Karpas-422 (cell line): Measurements from ENCODE around the gene DUSP22. TPM values are rescaled to one million over a fixed set of nuclear protein-coding genes. Genes with fewer than 3 reads are reported as not detected.

ENCODE experiments used
- DNase-seq: peaks from one replicate; pipeline ENCODE4 v3.0.0-alpha.2; 2015
- H2AFZ ChIP-seq: fragments of 200-600 bp; sonication (generic); 2 replicates; pipeline ENCODE4 v1.6.1; 2014; ENCODE audit warnings: antibody characterized with exemption, low read length, mixed read lengths
- H3K27ac ChIP-seq: fragments of 200-600 bp; sonication (generic); 2 replicates; pipeline ENCODE4 v1.5.1; 2014; ENCODE audit warnings: mild to moderate bottlenecking, low read length, moderate library complexity
- H3K27me3 ChIP-seq: fragments of 200-600 bp; sonication (generic); 2 replicates; pipeline ENCODE4 v1.6.1; 2014; ENCODE audit warnings: low read length, mixed read lengths
- H3K36me3 ChIP-seq: fragments of 200-600 bp; sonication (generic); 2 replicates; pipeline ENCODE4 v1.6.1; 2014; ENCODE audit warnings: low read length, mixed read lengths; ENCODE audit not compliant: insufficient read depth
- H3K4me1 ChIP-seq: fragments of 200-600 bp; sonication (generic); 2 replicates; pipeline ENCODE4 v1.6.1; 2014; ENCODE audit warnings: mild to moderate bottlenecking, low read length, mixed read lengths
- H3K4me2 ChIP-seq: fragments of 200-600 bp; sonication (generic); 2 replicates; pipeline ENCODE4 v1.6.1; 2014; ENCODE audit warnings: low read length, low read depth, mild to moderate bottlenecking; ENCODE audit not compliant: poor library complexity, severe bottlenecking
- H3K4me3 ChIP-seq: fragments of 200-600 bp; sonication (generic); 2 replicates; pipeline ENCODE4 v1.5.1; 2014; ENCODE audit warnings: mild to moderate bottlenecking, antibody characterized with exemption, low read length, mixed read lengths
- H3K79me2 ChIP-seq: fragments of 200-600 bp; sonication (generic); 2 replicates; pipeline ENCODE4 v1.6.1; 2014; ENCODE audit warnings: mild to moderate bottlenecking, low read length, mixed read lengths
- H3K9ac ChIP-seq: fragments of 200-600 bp; sonication (generic); 2 replicates; pipeline ENCODE4 v1.6.0; 2014; ENCODE audit warnings: low read length
- H3K9me2 ChIP-seq: fragments of 200-600 bp; sonication (generic), shearing (Covaris generic); replicated peaks from 2 replicates; pipeline ENCODE4 v1.6.0; 2014; ENCODE audit warnings: mild to moderate bottlenecking, low read length, moderate library complexity; ENCODE audit not compliant: insufficient read depth
- H3K9me3 ChIP-seq: fragments of 300-700, 200-600 bp; sonication (generic); 2 replicates; pipeline ENCODE4 v1.6.1; 2014; ENCODE audit warnings: low read length, mixed read lengths
- H4K20me1 ChIP-seq: fragments of 200-600 bp; sonication (generic); 2 replicates; pipeline ENCODE4 v1.6.1; 2014; ENCODE audit warnings: mild to moderate bottlenecking, antibody characterized with exemption, low read length, low read depth; ENCODE audit not compliant: insufficient read depth
- total RNA-seq: library from RNA; depleted of rRNA; stranded (reverse); fragments of >200 nt; shearing (Covaris generic); gene quantifications from 2 replicates; pipeline ENCODE4 v1.2.3, GENCODE V29; 2014; ENCODE audit warnings: low replicate concordance

DUSP22 gene
- total RNA-seq, 1 experiment from 2014 or later, result 13.2 TPM

- DNase-seq, result no peak
- Histone ChIP-seq H3K9ac (no peak overlapping the region), H3K27me3 (no peaks in the 10 kb centered on the region), H3K4me1 (peaks cover 17% of the 10 kb centered on the region), H2AFZ (no peak overlapping the region), H4K20me1 (0 out of 2 replicates have a peak, but pooled peaks cover 6% of the 10 kb centered on the region), H3K79me2 (no peaks in the 10 kb centered on the region), H3K9me2 (no peaks in the 10 kb centered on the region), H3K4me3 (no peak overlapping the region), H3K4me2 (no peak overlapping the region), H3K9me3 (no peaks in the 10 kb centered on the region; the same call in 1 of the 2 replicates), H3K36me3 (no peaks in the 10 kb centered on the region), H3K27ac (no peak overlapping the region)
These were observed 56.6 kb downstream of the DUSP22 start for GRCh38 chr6:348860-349396.

DNA sequence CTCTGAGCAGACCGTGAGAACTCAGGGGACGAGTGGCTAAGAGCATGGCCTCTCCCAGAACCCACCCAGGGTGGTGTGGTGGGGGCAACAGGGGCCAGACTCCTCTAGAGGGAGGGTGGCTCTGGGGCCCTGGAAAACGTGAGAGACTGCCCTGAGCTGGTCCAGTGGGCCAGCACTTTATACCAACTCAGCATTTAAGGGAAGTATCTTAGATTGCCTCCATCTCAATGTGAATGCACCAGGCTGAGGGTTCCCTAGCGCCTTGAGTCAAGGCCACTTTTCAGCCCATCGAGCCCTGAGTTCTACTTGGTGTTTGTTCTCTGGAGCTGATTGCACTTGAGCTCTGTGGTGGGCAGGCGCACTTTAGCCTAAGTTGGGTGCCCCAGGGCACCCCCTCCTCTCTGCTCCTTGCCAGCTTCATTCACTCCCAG lies 57.2 kb downstream of the DUSP22 start:
- Histone ChIP-seq H4K20me1 (0 out of 2 replicates have a peak, but pooled peaks cover 6% of the 10 kb centered on the region), H3K27ac (no peak overlapping the region), H3K4me2 (no peak overlapping the region), H2AFZ (no peak overlapping the region), H3K4me1 (peaks cover 17% of the 10 kb centered on the region), H3K4me3 (no peak overlapping the region), H3K79me2 (no peaks in the 10 kb centered on the region), H3K36me3 (no peaks in the 10 kb centered on the region), H3K9me3 (no peaks in the 10 kb centered on the region; the same call in 1 of the 2 replicates), H3K27me3 (no peaks in the 10 kb centered on the region), H3K9ac (no peak overlapping the region), H3K9me2 (no peaks in the 10 kb centered on the region)
- DNase-seq, result no peak

GRCh38 chr6:350371-350770 lies 58.1 kb downstream of the DUSP22 start:
- no peak overlapping the region for H3K27ac ChIP-seq
- H3K4me2 ChIP-seq, result no peak overlapping the region
- no peaks in the 10 kb centered on the region; the same call in 1 of the 2 replicates for H3K9me3 ChIP-seq
- H3K79me2 ChIP-seq, result no peaks in the 10 kb centered on the region
- H4K20me1 ChIP-seq, result 0 out of 2 replicates have a peak, but pooled peaks cover 6% of the 10 kb centered on the region
- H3K27me3 ChIP-seq, result no peaks in the 10 kb centered on the region
- no peaks in the 10 kb centered on the region for H3K36me3 ChIP-seq
- DNase-seq, result no peak
- H3K4me3 ChIP-seq, result no peak overlapping the region
- no peak overlapping the region for H2AFZ ChIP-seq
- H3K4me1 ChIP-seq, result peaks cover 17% of the 10 kb centered on the region
- H3K9me2 ChIP-seq, result no peaks in the 10 kb centered on the region
- no peak overlapping the region for H3K9ac ChIP-seq

- peaks cover 17% of the 10 kb centered on the region for H3K4me1 ChIP-seq
- no peak overlapping the region for H3K4me2 ChIP-seq
- H3K27ac ChIP-seq, result no peak overlapping the region
- H3K9me3 ChIP-seq, result no peaks in the 10 kb centered on the region; the same call in 1 of the 2 replicates
- H3K4me3 ChIP-seq, result no peak overlapping the region
- H3K79me2 ChIP-seq, result no peaks in the 10 kb centered on the region
- H3K9me2 ChIP-seq, result no peaks in the 10 kb centered on the region
- H2AFZ ChIP-seq, result no peak overlapping the region
- DNase-seq, result no peak
- no peaks in the 10 kb centered on the region for H3K36me3 ChIP-seq
- H3K27me3 ChIP-seq, result no peaks in the 10 kb centered on the region
- 0 out of 2 replicates have a peak, but pooled peaks cover 6% of the 10 kb centered on the region for H4K20me1 ChIP-seq
- H3K9ac ChIP-seq, result no peak overlapping the region
These were observed 59.0 kb downstream of the DUSP22 start for GRCh38 chr6:351011-351866.

DNA sequence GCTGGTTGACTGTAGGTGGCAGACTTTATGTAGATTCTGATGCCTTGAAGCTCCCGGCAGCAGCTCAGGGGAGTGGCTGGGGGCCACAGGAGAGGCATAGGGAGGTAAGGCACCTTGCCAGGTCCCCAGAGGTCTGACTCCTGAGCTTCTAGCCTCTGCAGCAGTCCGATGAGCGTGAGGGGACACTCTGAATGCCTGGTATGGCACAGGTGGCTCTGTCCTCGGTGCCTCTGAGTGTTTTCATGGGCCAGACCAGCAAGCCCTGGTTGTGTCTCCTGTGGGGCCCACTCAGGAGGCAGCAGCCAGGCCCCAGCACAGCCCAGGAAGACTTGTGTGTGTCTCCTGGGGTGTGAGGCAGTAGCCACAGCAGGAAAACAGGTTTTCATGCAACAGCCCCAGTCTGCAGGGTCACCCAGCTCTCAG lies 59.6 kb downstream of the DUSP22 start:
- H3K27ac ChIP-seq, result no peak overlapping the region
- no peak overlapping the region for H3K4me2 ChIP-seq
- no peaks in the 10 kb centered on the region; the same call in 1 of the 2 replicates for H3K9me3 ChIP-seq
- H2AFZ ChIP-seq, result no peak overlapping the region
- H3K4me3 ChIP-seq, result no peak overlapping the region
- DNase-seq, result no peak
- no peaks in the 10 kb centered on the region for H3K9me2 ChIP-seq
- peaks cover 14% of the 10 kb centered on the region for H3K4me1 ChIP-seq
- H4K20me1 ChIP-seq, result 0 out of 2 replicates have a peak, but pooled peaks cover 6% of the 10 kb centered on the region
- H3K9ac ChIP-seq, result no peak overlapping the region
- H3K36me3 ChIP-seq, result no peaks in the 10 kb centered on the region
- no peaks in the 10 kb centered on the region for H3K27me3 ChIP-seq
- no peaks in the 10 kb centered on the region for H3K79me2 ChIP-seq

GRCh38 chr6:352474-352873 lies 60.2 kb downstream of the DUSP22 start:
- no peak overlapping the region for H3K4me3 ChIP-seq
- H3K9me3 ChIP-seq, result no peaks in the 10 kb centered on the region; the same call in 1 of the 2 replicates
- H3K9me2 ChIP-seq, result no peaks in the 10 kb centered on the region
- no peak overlapping the region for H3K9ac ChIP-seq
- H2AFZ ChIP-seq, result no peak overlapping the region
- DNase-seq, result no peak
- H3K4me2 ChIP-seq, result no peak overlapping the region
- H3K36me3 ChIP-seq, result no peaks in the 10 kb centered on the region
- no peaks in the 10 kb centered on the region for H3K79me2 ChIP-seq
- H3K4me1 ChIP-seq, result peaks cover 8% of the 10 kb centered on the region
- H3K27me3 ChIP-seq, result no peaks in the 10 kb centered on the region
- H4K20me1 ChIP-seq, result 0 out of 2 replicates have a peak, but pooled peaks cover 6% of the 10 kb centered on the region
- no peak overlapping the region for H3K27ac ChIP-seq

DNA sequence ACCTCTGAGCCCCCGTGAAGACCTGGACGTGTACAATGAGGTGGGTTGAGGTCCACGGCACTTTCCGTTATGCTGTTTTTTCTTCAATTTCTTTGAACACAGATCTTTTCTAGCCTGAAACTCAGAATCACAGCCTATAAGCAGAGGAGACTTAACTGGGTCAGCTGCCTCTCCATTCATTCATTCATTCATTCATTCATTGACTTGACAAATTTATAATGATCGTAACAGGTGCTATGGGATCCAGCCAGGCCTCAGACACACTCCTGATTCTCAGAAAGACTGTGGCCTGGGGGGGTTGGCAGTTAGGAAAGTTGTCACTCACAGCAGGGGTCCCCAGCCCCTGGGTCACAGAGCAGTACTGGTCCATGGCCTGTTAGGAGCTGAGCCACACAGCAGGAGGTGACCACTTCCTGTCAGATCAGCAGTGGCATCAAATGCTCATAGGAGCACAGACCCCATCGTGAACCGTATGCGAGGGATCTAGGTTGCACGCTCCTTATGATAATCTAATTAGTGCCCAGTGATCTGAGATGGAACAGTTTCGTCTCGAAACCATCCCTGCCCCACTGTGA lies 60.7 kb downstream of the DUSP22 start:
- H3K27me3 ChIP-seq, result no peaks in the 10 kb centered on the region
- DNase-seq, result no peak
- peaks cover 6% of the 10 kb centered on the region for H3K4me1 ChIP-seq
- no peak overlapping the region for H3K27ac ChIP-seq
- H2AFZ ChIP-seq, result no peak overlapping the region
- no peaks in the 10 kb centered on the region for H3K79me2 ChIP-seq
- no peaks in the 10 kb centered on the region for H3K36me3 ChIP-seq
- H3K4me3 ChIP-seq, result no peak overlapping the region
- H3K9ac ChIP-seq, result no peak overlapping the region
- H4K20me1 ChIP-seq, result 0 out of 2 replicates have a peak, but pooled peaks cover 6% of the 10 kb centered on the region
- no peaks in the 10 kb centered on the region for H3K9me2 ChIP-seq
- no peak overlapping the region for H3K4me2 ChIP-seq
- H3K9me3 ChIP-seq, result no peaks in the 10 kb centered on the region; the same call in 1 of the 2 replicates
